Urinary bladder (tissue), 4 donors: ENCODE results near the gene EGFL7. TPM values are rescaled to one million over a fixed set of nuclear protein-coding genes. Genes with fewer than 3 reads are reported as not detected.
A peak's percentile ranks its signal among the peaks of the same experiment; 100 is the strongest.

Experiments
- DNase-seq: peaks from one replicate; pipeline ENCODE4 v3.0.0-alpha.2; 2015; ENCODE audit errors: extremely low spot score
- H3K27ac ChIP-seq: one replicate; pipeline ENCODE4 v1.5.1; 2013; ENCODE audit warnings: low read depth, mild to moderate bottlenecking, moderate library complexity
- H3K36me3 ChIP-seq: one replicate; pipeline ENCODE4 v1.6.1; 2013; ENCODE audit warnings: mild to moderate bottlenecking, moderate library complexity; ENCODE audit not compliant: insufficient read depth
- H3K4me1 ChIP-seq: one replicate; pipeline ENCODE4 v1.6.1; 2013; ENCODE audit warnings: mild to moderate bottlenecking, moderate library complexity; ENCODE audit not compliant: insufficient read depth
- H3K4me3 ChIP-seq: one replicate; pipeline ENCODE4 v1.5.1; 2013; ENCODE audit warnings: low read depth, low read length
- WGBS: extraction: QIAGEN DNeasy Blood & Tissue Kit; methylation state at CpG from one replicate; pipeline ENCODE4 v1.1.7; 2013; 5-methylcytosine and 5-hydroxymethylcytosine counted together
- polyA plus RNA-seq: library from polyadenylated mRNA; stranded (reverse); fragments of 200-250 nt; gene quantifications from one replicate; pipeline ENCODE4 v1.2.3, GENCODE V29; 2013
- total RNA-seq: library from RNA; depleted of rRNA; stranded (reverse); fragments of >200 nt; gene quantifications from one replicate; pipeline ENCODE4 v1.2.3, GENCODE V29; 2014
- donor health status: healthy with polysubstance abuse.
- donor health status: healthy.

Gene EGFL7
- total RNA-seq (43.6 TPM), polyA plus RNA-seq (138 TPM)

GRCh38 chr9:136662656-136663581, at the start of gene EGFL7:
TSS of gene EGFL7 (plus strand) at chr9:136662916. CDS start at chr9:136668283, 5,367 bp downstream.
- Histone ChIP-seq H3K4me1 (no peaks in the 10 kb centered on the region), H3K27ac (peak within 1 kb of the TSS; percentile 19), H3K36me3 (no peaks in the 10 kb centered on the region), H3K4me3 (peak within 1 kb of the TSS; percentile 65)
- no peak for DNase-seq
- WGBS, result 67% methylated on average over 38 of the region's 38 CpGs

- H3K4me3 ChIP-seq, result no peak overlapping the region
- no peaks in the 10 kb centered on the region for H3K36me3 ChIP-seq
- no peak overlapping the region for H3K27ac ChIP-seq
- H3K4me1 ChIP-seq, result no peaks in the 10 kb centered on the region
- no peak for DNase-seq
- 58% methylated on average over 19 of the region's 19 CpGs for WGBS
These were observed 48.8 kb upstream of the EGFL7 start for GRCh38 chr9:136613824-136614371.

- 76% methylated on average over 22 of the region's 22 CpGs for WGBS
- Histone ChIP-seq H3K4me1 (no peaks in the 10 kb centered on the region), H3K4me3 (no peak overlapping the region), H3K27ac (no peak overlapping the region), H3K36me3 (no peaks in the 10 kb centered on the region)
- DNase-seq, result no peak
These were observed 48.3 kb upstream of the EGFL7 start for GRCh38 chr9:136614372-136614922.

DNA sequence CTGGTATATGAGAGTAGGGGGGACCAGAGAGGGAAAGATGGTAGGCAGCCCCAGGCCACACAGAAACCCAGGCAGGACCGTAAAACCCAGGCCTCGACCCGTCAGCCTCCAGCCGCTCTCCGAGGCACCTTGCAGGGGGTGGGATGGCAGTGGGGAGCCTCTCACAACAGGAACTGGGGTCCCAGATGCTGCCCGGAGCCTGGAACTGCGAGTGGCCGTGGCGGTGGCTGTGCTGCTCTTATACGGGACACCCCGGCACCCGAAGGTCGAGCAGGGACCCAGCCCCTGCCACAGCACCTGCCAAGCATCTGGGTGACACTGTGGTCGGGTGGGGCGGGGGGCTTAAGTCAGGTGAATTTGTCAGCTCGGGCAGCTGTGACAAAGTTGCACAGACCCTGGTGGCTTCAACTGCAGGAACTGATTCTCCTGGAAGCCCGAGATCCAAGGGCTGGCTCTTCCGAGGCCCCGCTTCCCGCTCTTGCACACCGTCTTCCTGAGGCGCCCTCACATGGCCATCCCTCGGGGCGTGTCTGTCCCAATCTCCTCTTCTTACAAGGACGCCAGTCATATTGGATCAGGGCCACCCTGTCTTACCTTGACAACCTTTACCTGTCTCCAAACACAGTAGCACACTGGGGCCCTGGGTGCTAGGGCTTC, 47.6 kb upstream of the EGFL7 start:
- no peak overlapping the region for H3K27ac ChIP-seq
- H3K4me1 ChIP-seq, result no peaks in the 10 kb centered on the region
- H3K36me3 ChIP-seq, result no peaks in the 10 kb centered on the region
- no peak for DNase-seq
- H3K4me3 ChIP-seq, result no peak overlapping the region
- WGBS, result 85% methylated on average over 25 of the region's 25 CpGs

- 79% methylated on average over 17 of the region's 17 CpGs for WGBS
- H3K4me3 ChIP-seq, result no peak overlapping the region
- H3K27ac ChIP-seq, result no peak overlapping the region
- H3K4me1 ChIP-seq, result no peaks in the 10 kb centered on the region
- DNase-seq, result no peak
- H3K36me3 ChIP-seq, result no peaks in the 10 kb centered on the region
These were observed 46.9 kb upstream of the EGFL7 start for GRCh38 chr9:136615631-136616306.

DNA sequence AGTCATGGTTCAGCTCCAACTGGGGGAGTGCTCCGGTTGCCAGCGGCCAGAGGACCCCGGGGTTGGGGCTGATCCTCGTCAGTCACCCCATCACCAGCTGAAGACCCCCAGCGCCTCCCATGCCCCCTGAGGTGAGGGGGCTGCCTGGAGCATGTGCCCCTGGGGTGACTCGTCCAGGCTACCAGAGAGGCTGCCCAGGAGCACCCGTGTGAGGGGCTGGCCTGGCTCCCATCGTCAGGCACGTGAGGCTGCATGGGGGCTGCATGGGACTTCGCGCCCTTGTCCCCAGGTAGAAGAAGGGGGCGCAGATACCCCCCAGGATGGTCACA, 46.4 kb upstream of the EGFL7 start:
- Histone ChIP-seq H3K27ac (no peak overlapping the region), H3K4me1 (no peaks in the 10 kb centered on the region), H3K4me3 (no peak overlapping the region), H3K36me3 (no peaks in the 10 kb centered on the region)
- WGBS, result 88% methylated on average over 12 of the region's 12 CpGs
- DNase-seq, result no peak

GRCh38 chr9:136616948-136617695, 45.6 kb upstream of the EGFL7 start:
- Histone ChIP-seq H3K36me3 (no peaks in the 10 kb centered on the region), H3K4me3 (no peak overlapping the region), H3K4me1 (no peaks in the 10 kb centered on the region), H3K27ac (no peak overlapping the region)
- 83% methylated on average over 22 of the region's 22 CpGs for WGBS
- DNase-seq, result no peak

GRCh38 chr9:136617746-136618579, 44.8 kb upstream of the EGFL7 start:
- no peak overlapping the region for H3K4me3 ChIP-seq
- H3K36me3 ChIP-seq, result no peaks in the 10 kb centered on the region
- no peak for DNase-seq

GRCh38 chr9:136618580-136619547, 43.9 kb upstream of the EGFL7 start:
- H3K36me3 ChIP-seq, result no peaks in the 10 kb centered on the region
- no peak overlapping the region for H3K4me3 ChIP-seq
- no peak overlapping the region for H3K27ac ChIP-seq
- 80% methylated on average over 27 of the region's 27 CpGs for WGBS
- no peak for DNase-seq
- no peaks in the 10 kb centered on the region for H3K4me1 ChIP-seq

More at GRCh38 chr9:136617746-136618579, 44.8 kb upstream of the EGFL7 start:
- H3K27ac ChIP-seq, result no peak overlapping the region
- WGBS, result 82% methylated on average over 26 of the region's 26 CpGs
- H3K4me1 ChIP-seq, result no peaks in the 10 kb centered on the region

DNA sequence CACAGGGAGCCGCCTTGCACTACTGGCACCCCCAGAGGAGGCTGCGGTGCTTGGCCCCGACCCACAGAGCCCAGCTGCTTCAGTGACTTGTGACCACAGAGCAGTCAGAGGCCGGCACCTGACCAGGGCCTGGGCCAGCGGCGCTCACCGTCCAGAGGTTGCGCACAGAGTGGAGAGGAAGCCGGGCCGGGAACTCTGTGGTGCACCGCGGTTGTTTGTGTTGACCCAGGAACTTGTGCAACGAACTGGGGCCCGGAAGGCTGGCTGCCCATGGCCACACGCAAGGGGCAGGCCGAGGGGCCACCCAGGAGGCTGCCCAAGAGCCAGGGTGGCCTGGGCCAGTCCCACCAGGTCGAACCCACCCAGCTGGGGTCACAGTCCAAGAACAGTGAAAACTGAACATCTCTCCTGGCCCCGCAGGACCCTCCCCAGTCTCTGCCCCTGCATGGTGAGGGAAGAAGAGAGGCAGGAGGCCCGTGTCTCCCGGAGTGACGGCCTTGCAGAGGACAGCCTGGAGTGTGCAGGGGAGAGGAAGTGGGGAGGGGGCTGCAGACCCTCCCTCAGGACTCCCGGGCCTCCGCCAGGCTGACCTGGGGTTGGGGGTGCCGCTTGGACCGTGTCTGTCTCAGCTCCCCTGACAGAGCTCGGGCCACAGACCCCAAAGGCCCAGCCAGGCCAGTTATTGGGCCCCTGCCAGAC, 42.8 kb upstream of the EGFL7 start:
- H3K4me3 ChIP-seq, result no peak overlapping the region
- peak overlapping the region; percentile 33 for H3K27ac ChIP-seq
- 77% methylated on average over 26 of the region's 26 CpGs for WGBS
- no peaks in the 10 kb centered on the region for H3K36me3 ChIP-seq
- no peaks in the 10 kb centered on the region for H3K4me1 ChIP-seq
- DNase-seq, result no peak

- WGBS, result 83% methylated on average over 29 of the region's 29 CpGs
- Histone ChIP-seq H3K36me3 (no peaks in the 10 kb centered on the region), H3K4me3 (no peak overlapping the region), H3K4me1 (no peaks in the 10 kb centered on the region), H3K27ac (peak overlapping the region; percentile 51)
- DNase-seq, result no peak
These were observed 42.2 kb upstream of the EGFL7 start for GRCh38 chr9:136620441-136621018.
